Upper lobe of left lung (tissue), 4 donors: ENCODE measurements around the gene KCNIP2.

Experiments used
- CTCF ChIP-seq, 6 experiments: fragments of 450-650 bp in 4 of 6; fragments of 200-600 bp in 2 of 6; sonication (generic) in 2 of 6; IDR thresholded peaks; one replicate each; pipeline ENCODE4 v1.5.1; 2016 to 2019; ENCODE audit warnings: antibody characterized with exemption in 6 of 6
- POLR2A ChIP-seq, 4 donors: fragments of 450-650 bp; IDR thresholded peaks; one replicate each; pipeline ENCODE4 v1.5.1; 2016 to 2017; ENCODE audit warnings: antibody characterized with exemption in 4 of 4, mild to moderate bottlenecking in 2 of 4
- POLR2AphosphoS5 ChIP-seq, 2 donors: sonication (generic); formaldehyde crosslinking; IDR thresholded peaks; one replicate each; pipeline ENCODE4 v1.5.1; 2017; ENCODE audit warnings: antibody characterized with exemption in 2 of 2

- TF ChIP-seq CTCF (IDR thresholded peaks at IDR 0.05) = no peak
- no peak for TF ChIP-seq POLR2A (IDR thresholded peaks at IDR 0.05)
- no peak for TF ChIP-seq POLR2AphosphoS5 (IDR thresholded peaks at IDR 0.05)
Measured at GRCh38 chr10:101874252-101874651, 30.7 kb upstream of the KCNIP2 start.
